ENCODE measurements around the gene CDRT15. TPM values are rescaled to one million over a fixed set of nuclear protein-coding genes. Genes with fewer than 3 reads are reported as not detected.
"Not testable (repeated sequence)": the region's sequence is repeated elsewhere in the genome, so short reads cannot be mapped to it uniquely, and the experiment has no call there.

Gene CDRT15
- total RNA-seq (2014; rRNA removed; shearing (Covaris generic)) = not detected in 2 replicates
- not detected in 2 replicates for polyA plus RNA-seq (2014; cell fraction: nucleus; rRNA removed)

DNA sequence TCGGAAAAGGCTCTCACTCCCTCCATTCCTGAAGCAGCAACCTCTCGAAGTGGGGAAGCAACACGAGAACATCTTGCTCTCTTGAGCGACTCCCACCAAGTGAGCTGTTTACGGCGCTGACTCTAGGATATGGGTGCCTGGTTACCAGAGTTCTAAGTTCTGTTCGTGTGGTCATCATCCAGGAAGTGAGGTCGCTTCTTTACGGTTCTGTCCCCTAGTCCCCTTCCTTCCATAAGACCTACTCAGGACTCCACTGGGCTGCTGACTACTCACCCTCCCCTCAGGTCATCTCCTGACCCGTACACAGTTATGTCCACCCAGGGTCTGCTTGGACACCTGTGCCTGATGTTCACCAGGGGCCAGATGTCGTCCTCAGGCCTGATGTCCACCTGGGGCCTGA is at the start of gene CDRT15:
CDRT15 (minus strand) TSS at position 101 of the 400 bp plus-strand sequence; CDS start at position 72, 29 bp downstream.
- not testable (repeated sequence) for DNase-seq (ENCODE audit: extremely low read depth, low read depth)

DNA sequence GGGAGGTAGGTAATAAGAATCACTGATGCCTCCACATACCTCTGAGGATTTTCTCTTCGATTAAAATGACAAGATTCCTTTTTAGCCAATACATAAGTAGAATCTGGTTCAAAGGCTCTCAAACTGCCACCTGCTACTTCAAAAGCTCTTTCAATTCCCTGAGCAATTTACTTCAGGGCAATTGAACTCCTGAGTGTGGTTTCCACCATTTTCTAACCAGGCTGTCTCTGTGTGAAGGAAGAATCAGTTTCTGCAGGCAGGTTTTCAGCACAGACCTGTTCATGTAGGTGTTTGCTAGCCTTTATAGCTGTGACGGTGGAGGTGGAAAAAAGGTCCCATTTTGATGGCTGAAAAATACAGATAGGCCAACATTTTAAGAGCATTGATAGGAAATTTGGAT is 46.1 kb upstream of the CDRT15 start:
- no peak for DNase-seq (ENCODE audit: extremely low read depth, low read depth)

- no peak for DNase-seq (ENCODE audit: extremely low read depth, low read depth)
These were observed 44.9 kb upstream of the CDRT15 start for GRCh38 chr17:14281530-14281929.

DNA sequence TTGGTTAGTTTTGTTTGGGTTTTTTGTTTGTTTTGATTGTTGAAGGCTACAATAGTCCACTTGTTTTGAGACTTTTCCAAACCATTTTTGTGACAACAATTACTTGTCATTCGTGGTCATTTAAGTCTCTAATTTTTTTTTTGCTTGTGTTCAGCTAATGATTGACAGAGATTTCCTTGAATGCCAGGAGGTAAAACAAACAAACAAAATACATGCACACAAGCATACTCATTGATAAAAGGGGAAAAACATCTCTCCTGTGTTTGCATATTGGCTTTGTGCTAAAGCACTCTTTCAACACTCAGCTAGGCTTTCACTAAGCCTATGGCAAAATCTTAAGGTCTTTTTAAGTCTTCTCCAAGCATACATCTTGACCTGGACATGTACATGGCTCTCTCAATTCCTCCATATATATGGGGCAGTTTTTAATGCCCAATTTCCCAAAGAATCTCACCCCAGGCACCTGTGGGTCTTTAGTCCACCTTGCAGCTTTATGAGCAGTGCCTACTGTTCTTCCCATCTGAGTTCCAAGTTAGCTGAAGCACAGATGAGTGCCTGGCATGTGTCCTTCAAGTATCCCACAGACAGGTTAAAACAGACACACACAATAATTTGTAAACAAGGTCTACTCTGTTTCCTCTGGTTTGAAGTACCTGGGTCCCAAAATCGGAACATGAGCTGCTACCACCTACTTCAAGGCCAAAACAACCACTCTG is 40.0 kb upstream of the CDRT15 start:
- no peak for DNase-seq (ENCODE audit: extremely low read depth, low read depth)

GRCh38 chr17:14270508-14270907 is 33.8 kb upstream of the CDRT15 start:
- no peak for DNase-seq (ENCODE audit: extremely low read depth, low read depth)

- DNase-seq (ENCODE audit: extremely low read depth, low read depth) = no peak
These were observed 32.8 kb upstream of the CDRT15 start for GRCh38 chr17:14269473-14269872.

DNA sequence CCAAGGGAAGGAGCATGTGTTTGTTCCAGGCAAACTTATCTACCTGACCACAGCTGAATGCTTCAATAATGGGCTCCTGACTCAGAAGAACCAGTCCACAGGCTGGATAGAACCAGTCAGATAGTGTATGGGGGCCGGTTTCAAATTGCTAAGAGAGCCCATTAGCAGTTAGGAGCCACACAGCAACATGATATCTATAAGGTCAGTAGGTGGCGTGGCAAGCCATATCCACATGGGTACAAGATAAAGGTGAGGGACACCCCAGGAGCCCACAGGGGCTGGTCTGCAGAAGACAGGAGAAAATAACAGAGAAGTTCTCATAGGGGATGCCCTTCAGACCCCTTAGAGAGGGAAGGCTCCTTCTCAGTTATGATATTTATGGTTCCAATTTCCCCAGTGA is 31.6 kb upstream of the CDRT15 start:
- no peak for DNase-seq (ENCODE audit: extremely low read depth, low read depth)

DNA sequence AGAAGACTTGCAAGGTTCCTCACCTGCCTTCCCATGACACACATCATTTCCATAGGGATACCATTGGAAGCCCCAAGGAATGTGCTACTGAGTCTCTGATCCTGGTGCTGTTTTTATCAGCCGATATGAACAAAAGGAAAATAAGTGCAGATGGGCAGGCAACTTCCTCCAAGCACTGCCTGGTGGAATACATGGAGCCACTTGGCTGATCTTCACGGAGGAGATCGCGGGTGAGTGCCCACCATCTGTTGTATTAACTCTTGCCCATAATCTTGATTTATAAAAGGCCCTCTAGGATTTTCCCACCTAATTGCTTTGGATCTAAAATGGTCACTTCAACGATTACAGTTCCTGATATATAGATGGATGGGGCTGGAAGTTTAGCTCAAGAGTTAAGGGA is 24.7 kb upstream of the CDRT15 start:
- DNase-seq (ENCODE audit: extremely low read depth, low read depth) = no peak

DNA sequence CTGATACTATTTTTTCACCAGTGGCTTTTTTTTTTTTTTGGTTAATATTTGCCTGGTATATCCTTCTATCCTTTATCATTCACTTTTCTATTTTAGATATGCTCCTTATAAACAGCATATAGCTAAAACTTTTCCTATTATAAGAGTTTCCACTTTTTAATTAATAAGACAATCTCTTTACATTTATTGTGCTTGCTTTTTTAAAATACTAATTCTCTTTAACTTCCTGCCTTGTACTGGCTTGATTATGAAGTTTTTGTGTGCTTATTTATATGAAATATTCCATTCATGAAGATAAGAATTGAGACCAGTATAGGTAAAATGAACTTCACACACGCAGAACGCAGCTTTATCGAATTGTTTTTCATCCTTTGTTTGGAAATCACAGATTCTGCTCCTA is 9.0 kb upstream of the CDRT15 start:
- DNase-seq (ENCODE audit: extremely low read depth, low read depth) = no peak

DNA sequence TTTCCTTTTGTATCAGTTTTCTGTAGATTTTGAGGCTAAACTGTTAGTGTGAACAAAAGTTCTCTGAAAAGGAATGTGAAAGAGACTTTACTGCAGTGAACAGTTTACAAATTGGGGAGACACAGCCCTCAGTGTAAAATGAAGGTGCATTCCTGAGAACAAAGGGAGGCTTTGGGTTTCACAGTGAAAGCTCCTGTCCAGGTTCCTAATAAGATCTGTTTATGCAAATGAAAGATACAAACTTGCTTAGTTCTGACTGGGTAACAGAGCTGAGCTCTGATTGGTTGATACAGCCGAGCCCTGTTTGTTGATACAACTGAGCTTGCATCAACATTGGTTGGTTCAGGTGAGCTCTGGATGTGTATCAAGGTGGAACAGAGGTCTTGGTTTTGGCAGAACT is 8.3 kb upstream of the CDRT15 start:
- DNase-seq (ENCODE audit: extremely low read depth, low read depth) = no peak

GRCh38 chr17:14239271-14239670 is 2.6 kb upstream of the CDRT15 start:
- DNase-seq (ENCODE audit: extremely low read depth, low read depth) = not testable (repeated sequence)

GRCh38 chr17:14236032-14236431 is 630 bp downstream of the CDRT15 start:
- DNase-seq (ENCODE audit: extremely low read depth, low read depth) = not testable (repeated sequence)

- not testable (repeated sequence) for DNase-seq (ENCODE audit: extremely low read depth, low read depth)
These were observed 1.6 kb downstream of the CDRT15 start for GRCh38 chr17:14235047-14235446.

GRCh38 chr17:14231187-14231586 is 5.5 kb downstream of the CDRT15 start:
- not testable (repeated sequence) for DNase-seq (ENCODE audit: extremely low read depth, low read depth)

GRCh38 chr17:14228903-14229302 is 7.8 kb downstream of the CDRT15 start:
- DNase-seq (ENCODE audit: extremely low read depth, low read depth) = no peak

DNA sequence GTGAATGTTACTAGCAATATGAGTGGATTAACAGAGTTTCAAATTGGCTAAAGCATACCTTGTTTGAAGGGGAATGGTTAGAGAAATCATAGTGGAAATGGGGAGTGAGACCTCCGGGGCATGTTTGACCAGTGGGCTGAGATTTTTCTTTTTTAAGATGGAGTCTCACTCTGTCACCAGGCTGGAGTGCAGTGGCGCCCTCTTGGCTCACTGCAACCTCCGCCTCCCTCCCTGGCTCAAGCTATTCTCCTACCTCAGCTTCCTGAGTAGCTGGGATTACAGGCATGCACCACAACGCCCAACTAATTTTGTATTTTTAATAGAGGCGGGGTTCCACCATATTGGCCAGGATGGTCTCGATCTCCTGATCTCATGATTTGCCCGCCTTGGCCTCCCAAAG is 9.6 kb downstream of the CDRT15 start:
- DNase-seq (ENCODE audit: extremely low read depth, low read depth) = no peak

DNA sequence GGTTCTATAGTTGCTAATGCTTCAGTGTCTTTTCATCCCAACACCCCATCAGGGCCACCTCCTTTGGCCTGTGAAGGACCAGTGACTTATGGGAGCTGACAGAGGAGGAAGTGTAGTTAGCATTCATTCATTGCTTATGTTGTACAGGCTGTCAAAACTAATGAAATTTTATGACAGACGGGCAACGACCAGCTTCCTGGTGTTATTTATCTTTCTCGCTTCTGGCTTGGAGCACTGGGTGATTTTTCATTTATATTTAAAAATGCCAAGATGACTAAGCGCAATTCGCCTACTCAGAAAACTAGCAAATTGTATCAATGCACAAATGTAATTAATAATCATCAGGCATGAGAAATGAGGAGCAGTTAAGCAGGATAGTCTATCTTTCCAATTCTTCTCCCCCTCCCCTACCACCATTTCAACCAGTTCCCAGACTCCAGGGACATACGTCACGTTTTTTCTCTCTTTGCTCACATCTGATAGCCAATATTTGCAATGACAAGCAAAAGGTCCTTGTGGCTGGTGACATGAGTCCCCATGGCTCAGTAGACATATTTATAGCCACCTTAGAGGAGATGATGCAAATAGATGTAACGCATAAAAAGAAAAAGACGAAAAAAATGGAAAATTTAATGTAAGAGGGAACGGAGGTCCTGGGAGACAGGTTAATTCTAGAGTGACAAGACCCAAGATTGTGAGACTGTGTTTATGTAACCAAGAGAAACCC is 11.2 kb downstream of the CDRT15 start:
- DNase-seq (ENCODE audit: extremely low read depth, low read depth) = no peak

DNA sequence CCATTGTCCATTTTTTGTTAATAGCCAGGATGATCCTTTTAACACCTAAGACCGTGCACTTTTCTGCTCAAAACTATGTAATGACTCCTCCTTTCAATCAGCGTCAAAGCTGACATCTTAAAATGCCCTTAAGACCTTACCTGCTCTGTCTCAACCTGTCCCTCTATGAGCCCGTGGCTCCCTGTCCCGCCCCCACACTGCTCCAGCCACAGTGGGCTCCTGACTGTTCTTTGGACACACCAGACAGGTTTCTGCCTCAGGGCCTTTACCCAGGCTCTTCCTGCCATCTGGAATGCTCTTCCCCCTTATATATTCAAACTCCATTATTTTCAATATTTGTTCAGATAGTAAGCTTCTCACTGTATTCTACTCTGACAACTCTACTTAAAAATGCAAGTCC is 14.1 kb downstream of the CDRT15 start:
- DNase-seq (ENCODE audit: extremely low read depth, low read depth) = no peak

GRCh38 chr17:14214271-14214670 is 22.4 kb downstream of the CDRT15 start:
- DNase-seq (ENCODE audit: extremely low read depth, low read depth) = no peak

DNA sequence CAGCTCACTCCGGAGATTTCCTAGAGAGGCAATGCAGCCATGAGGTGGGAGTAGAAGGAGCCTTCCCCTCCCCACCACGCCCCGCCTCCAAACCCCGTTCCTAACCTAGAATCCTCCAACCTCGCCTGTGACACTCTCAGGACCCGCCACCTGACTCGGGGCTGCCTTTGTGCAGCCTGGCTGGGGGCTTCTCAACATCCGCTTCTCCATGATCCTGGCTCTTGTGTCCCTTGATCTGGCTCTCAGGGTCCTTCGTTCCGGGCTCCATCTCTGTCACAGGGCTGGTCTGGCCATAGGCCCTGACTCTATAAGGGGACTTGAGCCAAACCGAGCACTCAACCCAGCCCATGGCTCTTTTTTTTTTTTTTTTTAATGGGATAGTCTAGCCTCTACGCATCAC is 24.3 kb downstream of the CDRT15 start:
- DNase-seq (ENCODE audit: extremely low read depth, low read depth) = no peak

- DNase-seq (ENCODE audit: extremely low read depth, low read depth) = no peak
These were observed 24.9 kb downstream of the CDRT15 start for GRCh38 chr17:14211801-14212200.

GRCh38 chr17:14211246-14211645 is 25.4 kb downstream of the CDRT15 start:
- DNase-seq (ENCODE audit: extremely low read depth, low read depth) = no peak

Measured in NCI-H460 (cell line).